GM19023 (cell line): Measurements from ENCODE around the gene RSF1.

ENCODE experiments used
- ATAC-seq: cut with Tn5 transposase; IDR thresholded peaks from one replicate; pipeline ENCODE4 v1.9.1; 2021; ENCODE audit warnings: mild to moderate bottlenecking, moderate library complexity; ENCODE audit not compliant: unreplicated experiment

Gene RSF1

DNA sequence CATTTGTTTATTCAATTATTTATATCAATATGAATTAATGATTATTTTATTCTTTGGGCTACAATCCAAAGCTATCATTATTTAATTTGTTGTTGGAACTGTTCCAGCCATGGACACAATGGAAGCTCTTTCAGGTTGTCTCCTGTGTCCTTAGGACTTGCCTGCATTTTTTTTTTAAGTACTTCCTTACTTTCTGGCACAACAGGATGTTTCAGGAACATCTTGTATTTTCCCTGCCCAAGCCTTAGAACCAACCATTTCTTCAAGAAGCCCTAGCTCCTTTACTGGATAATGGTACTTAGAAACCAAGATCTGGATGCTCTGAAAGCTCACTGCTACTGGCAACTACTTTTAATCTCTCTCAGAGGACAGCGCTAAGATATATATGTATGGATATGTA lies 125.1 kb downstream of the RSF1 start:
- no peak for ATAC-seq

- ATAC-seq: no peak
These were observed 129.9 kb downstream of the RSF1 start for GRCh38 chr11:77690649-77691048.

GRCh38 chr11:77687088-77687487 lies 133.4 kb downstream of the RSF1 start:
- no peak for ATAC-seq

DNA sequence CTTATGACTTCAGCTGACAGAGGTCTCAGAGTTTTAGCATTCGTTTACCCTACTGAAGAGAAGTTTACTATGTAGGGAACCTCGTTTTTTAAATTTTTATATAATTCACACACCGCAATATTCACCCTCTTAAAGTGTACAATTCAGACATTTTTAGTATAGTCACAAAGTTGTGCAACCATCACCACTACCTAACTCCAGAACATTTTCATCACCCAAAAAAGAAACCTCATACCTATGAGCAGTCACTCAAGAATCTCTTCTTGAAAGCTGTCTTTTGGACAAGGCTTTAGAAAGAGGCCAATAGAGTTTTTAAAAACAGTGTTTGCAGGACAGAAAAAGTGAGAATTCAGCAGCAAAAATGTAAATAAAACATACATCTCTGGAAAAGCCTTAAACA lies 143.4 kb downstream of the RSF1 start:
- ATAC-seq: no peak

- no peak for ATAC-seq
These were observed 148.3 kb downstream of the RSF1 start for GRCh38 chr11:77672264-77672663.

- ATAC-seq: no peak
These were observed 150.5 kb downstream of the RSF1 start for GRCh38 chr11:77669848-77670511.

GRCh38 chr11:77668760-77669159 lies 151.8 kb downstream of the RSF1 start:
- ATAC-seq: no peak

- ATAC-seq: no peak
These were observed 155.1 kb downstream of the RSF1 start for GRCh38 chr11:77665240-77665965.

DNA sequence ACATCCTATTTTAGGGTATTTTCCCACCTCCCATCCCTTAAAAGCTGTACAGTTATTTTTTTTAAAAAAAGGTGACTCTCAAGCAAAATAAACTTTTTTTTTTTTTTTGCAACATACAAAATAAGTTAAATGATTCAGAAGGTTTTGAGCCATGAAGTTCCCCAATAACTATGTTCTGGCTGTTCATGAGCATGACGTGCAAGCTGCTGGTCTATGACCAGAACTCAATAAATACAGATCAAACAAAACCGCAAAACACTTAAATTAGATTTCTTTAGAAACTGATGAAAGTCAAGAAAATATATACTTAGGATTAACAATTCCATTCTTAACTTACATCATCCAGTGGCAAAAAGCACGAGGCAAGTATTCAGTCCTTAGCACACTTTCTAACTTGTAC lies 158.9 kb downstream of the RSF1 start:
- ATAC-seq: no peak

DNA sequence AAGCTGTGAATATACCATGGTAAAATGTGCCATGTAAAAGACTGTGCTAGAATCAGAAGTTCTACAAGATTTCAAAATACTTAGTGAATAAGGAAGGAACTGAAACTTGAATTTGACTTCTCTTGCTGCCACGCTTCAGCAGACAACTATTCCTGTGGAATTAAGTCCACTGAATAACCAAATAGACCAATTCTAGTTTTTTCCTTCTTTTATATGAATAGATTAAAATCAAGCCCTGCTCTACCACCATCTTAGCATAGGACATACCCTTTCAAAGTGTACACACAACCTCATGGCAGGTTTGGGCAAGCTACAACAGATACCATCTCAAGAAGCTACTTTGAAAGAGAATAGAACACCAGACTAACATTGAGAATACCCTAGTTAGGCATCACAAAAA lies 159.6 kb downstream of the RSF1 start:
- ATAC-seq: no peak

DNA sequence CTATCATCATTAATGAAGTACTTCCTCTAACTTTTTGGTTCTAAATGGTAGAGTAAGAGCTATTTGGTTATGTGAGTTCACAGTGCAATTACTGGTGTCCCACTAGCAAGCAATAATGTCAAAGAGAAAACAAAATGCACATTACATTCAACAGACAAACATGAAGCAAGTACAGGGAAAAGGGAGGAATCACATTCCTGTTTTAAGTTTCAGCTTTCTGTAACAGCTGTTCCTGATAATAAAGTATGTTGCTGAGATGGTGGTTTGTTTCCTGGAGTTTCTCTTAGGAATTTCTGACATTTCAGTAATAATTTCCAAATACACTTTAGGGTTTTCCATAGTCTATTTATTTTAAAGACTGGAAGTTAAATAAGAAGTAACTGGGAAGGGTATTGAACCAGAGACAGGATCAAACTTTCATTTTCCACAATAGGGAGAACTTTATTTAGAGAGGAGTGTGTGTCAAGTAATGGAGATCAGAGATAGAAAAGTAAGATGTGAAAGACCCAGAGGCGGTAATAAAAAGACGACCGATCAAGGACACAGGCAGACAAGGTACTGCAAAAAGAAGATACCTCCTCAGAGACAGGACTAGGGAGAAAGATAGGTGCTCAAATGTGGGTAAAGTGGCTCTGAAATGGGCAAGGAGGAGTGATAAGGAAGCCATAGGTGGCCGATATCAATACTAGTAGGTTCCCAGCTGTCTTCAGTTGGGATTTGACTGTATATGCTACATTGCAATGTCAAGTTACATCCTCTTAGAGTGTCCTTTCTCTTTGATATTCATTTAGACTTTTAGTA lies 162.1 kb downstream of the RSF1 start:
- ATAC-seq: no peak

DNA sequence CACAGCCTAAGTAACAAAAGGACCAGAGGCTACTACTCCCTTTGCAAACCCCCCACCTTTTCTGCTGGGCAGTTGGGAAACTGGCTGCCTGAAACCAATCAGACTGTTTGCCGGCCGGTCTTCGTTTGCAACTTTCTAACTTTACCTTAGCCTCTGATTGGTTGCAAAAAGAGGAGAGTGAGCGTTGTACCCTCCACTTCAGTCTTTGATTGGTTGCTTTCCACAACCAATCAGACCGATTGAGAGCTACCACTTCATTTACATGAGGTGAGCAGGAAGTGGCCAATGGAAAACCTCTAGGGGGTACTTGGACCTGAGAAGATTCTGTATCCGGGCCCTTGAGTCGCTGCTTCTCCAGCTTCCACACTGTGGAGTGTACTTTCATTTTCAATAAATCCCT lies 164.2 kb downstream of the RSF1 start:
- ATAC-seq: no peak

DNA sequence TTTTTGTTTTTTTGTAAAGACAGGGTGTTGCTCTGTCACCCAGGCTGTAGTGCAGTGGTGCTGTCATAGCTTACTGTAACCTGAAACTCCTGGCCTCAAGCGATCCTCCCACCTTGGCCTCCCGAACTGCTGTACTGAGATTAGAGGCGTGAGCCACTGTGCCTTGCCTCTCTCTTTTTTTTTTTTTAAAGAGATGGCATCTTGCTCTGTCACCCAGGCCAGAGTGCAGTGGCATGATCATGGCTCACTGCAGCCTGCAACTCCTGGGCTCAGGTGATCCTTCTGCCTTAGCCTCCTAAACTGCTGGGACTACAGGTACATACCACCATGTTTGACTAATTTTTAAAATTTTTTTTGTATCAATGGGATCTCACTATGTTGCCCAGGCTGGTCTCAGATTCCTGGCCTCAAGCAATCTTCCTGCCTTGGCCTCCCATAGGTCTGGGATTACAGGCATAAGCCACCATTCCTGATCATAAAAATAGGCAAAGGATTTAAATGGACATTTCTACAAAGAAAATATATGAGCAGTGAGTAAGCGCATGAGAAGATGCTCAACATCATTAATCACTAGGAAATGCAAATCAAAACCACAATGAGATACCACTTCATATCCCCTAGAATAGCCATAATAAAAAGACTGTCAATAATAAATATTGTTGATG lies 165.6 kb downstream of the RSF1 start:
- no peak for ATAC-seq

DNA sequence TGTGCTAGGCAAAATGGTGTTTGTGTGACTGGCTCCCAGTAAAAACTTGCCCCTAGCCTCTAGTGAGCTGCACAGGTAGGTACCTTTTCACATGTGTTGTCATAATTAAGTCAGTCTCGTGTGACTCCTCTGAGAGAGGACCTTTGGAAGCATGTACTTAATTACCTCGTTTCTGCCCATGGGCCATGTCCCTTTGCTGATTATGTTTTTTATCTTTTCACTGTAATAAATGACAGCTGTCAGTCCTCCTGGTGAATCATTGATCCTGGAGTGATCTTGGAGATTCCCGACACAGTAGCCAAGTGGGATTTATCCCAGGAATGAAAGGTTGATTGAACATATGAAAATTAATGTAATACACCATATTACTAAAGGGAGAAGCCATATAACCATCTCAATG lies 170.4 kb downstream of the RSF1 start:
- ATAC-seq: no peak

DNA sequence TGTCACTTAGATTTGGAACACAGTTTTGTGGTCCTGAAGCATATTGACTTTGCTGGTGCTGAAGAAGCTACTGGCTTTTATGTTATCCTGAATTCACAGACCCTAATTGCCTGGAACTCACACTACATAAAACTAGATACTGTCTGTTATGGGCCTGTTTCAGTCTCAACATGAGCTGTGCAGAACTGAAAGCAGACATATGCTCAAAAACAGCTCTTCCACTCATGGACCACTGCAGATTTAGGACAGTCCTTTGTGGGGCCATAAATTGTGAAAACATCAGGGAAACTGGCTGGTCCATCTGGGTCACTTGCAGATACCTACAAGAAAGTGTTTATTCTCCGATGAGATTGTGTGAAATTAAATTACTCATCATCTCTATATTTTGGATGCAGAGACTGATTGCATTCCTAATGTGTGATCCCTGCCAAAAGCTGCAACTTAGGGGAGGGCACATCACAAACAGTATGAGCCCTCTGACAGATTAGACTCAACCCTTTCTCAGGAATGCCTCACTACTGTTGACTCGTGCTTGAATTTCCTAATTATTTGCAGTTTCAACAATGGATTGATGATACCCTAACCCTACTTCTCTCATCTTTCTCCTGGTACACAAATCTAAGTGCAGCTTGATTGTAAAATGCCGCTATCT lies 172.7 kb downstream of the RSF1 start:
- no peak for ATAC-seq

DNA sequence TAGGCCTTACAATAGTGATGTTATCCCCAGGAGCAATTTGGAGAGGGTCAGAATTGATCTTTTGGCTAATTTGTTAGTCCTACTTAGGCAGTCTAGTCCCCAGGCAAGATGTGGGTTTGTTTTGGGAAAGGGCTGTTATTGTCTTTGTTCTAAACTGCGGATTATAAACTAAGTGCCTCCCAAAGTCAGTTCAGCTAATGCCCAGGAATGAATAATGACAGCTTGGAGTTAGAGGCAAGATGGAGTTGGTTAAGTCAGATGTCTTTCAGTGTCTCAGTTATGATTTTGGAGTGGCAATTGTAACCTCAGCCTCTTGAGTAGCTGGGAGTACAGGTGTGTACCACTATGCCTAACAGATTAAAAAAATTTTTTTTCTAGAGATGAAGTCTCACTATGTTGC lies 175.6 kb downstream of the RSF1 start:
- no peak for ATAC-seq

- ATAC-seq: no peak
These were observed 178.3 kb downstream of the RSF1 start for GRCh38 chr11:77642228-77642627.

DNA sequence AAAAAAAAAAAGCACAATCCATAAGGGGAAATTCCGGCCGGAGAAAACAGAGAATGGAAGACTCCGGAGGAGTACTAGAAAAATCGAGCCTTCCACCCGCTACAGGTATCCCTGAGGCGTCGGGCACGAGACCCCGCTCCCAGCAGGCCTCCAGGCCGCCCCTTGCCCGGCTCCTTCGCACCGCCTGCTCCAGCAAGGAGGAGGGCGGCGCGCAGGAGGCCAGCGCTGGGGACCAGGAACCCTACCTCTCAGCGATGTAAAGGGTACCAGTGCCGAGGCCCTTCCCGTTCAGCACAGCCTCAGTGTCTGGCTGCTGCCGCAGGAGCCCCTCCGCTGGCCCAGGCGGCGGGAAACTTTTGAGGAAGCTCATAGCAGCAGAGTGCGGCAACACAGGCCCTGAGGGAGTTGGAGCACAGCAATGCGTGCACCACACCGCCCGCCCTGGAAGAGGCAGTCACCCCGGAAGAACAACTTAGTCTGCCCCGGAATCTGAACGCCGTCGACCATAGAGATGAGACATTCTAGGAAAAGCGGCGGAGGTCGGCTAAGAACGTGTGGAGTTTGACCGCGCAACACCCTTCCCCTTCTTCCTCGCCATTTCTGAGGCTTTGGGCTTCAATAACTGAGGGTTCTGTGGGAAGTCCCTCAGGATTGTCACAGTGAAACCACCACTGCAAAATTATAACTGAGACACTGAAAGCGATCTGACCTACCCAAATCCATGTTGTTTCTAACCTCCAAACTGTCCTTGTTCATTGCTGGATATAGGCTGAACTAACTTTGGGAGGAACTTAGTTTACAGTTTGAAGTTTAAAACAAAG lies 183.0 kb downstream of the RSF1 start, which contains the start of gene CLNS1A:
CLNS1A (minus strand) TSS at position 450 of the 821 bp plus-strand sequence; CDS start at position 370, 80 bp downstream.
- ATAC-seq: peak; percentile 96

DNA sequence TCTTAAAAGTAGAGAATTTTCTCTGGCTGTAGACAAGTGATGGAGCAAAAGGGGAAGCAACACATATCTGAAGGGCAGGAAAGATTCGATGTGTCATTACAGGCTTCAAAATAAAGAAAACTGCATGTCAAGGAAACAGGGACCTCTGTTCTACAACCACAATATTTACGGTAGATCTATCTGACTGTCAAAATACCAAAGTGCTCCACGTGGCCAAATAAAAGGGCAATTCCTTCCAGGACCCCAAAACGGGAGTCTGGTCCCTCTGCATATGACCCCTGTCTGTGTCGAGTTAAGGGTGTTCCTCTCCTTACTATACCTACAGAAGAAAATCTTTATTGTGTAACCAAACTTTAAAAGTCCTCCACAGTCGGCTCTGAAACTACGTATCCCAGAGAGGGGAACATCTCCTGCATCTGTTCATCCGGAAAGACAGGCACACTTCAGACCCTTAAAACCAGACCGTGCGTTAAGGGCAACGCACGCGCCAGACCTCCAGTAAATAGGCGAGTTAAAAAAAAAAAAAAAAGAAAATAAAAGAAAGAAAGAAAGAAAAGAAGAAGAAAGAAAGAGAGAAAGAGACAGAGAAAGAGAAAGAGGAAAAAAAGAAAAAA lies 183.7 kb downstream of the RSF1 start:
- ATAC-seq: no peak
